CD4-positive, alpha-beta T cell (primary cell): ENCODE data around the gene GMFB. TPM values are rescaled to one million over a fixed set of nuclear protein-coding genes. Genes with fewer than 3 reads are reported as not detected.
A peak's percentile ranks its signal among the peaks of the same experiment; 100 is the strongest.

ENCODE experiments used
- ATAC-seq: fragments of 200-7000 bp; cut with Tn5 transposase; one replicate; pipeline ENCODE4 v1.10.0; 2022; ENCODE audit warnings: mild to moderate bottlenecking; ENCODE audit not compliant: poor library complexity
- CTCF ChIA-PET: fragments of 350-600 bp; sonication (Branson Sonifier 250); formaldehyde crosslinking; loops from one replicate; lab custom pipeline; 2021; ENCODE audit warnings: antibody characterized with exemption, inconsistent platforms; lab: Charles Lee
- POLR2A ChIA-PET: fragments of 350-600 bp; sonication (Branson Sonifier 250); formaldehyde crosslinking; loops from one replicate; lab custom pipeline; 2021; ENCODE audit warnings: antibody characterized with exemption, inconsistent platforms; lab: Charles Lee
- DNase-seq, 14 experiments: peaks; one replicate each; pipeline ENCODE4 v3.0.0-alpha.2; 2013 to 2020; ENCODE audit warnings: mixed read lengths in 2 of 14
- H3K27ac ChIP-seq, 2 donors: one replicate each; pipeline versions ENCODE4 v1.5.1 to v1.7.0; 2013; ENCODE audit warnings: low read length in 2 of 2, low read depth in 1 of 2, mild to moderate bottlenecking in 1 of 2
- H3K27me3 ChIP-seq, 2 experiments: 1 replicate in 1 of 2; 2 replicates in 1 of 2; pipeline versions ENCODE4 v1.6.1 to v1.7.0; 2013; ENCODE audit warnings: low read length in 2 of 2, control low read depth in 1 of 2, mild to moderate bottlenecking in 1 of 2, moderate library complexity in 1 of 2; ENCODE audit not compliant: insufficient read depth in 2 of 2, control insufficient read depth in 1 of 2
- H3K36me3 ChIP-seq: one replicate; pipeline ENCODE4 v1.6.1; 2013; ENCODE audit warnings: low read length, control low read depth; ENCODE audit not compliant: insufficient read depth
- H3K4me1 ChIP-seq: one replicate; pipeline ENCODE4 v1.6.1; 2013; ENCODE audit warnings: low read length, control low read depth; ENCODE audit not compliant: insufficient read depth
- H3K4me3 ChIP-seq: one replicate; pipeline ENCODE4 v1.5.1; 2013; ENCODE audit warnings: mild to moderate bottlenecking, low read length, moderate library complexity
- H3K9me3 ChIP-seq, 2 experiments: 1 replicate in 1 of 2; 2 replicates in 1 of 2; pipeline versions ENCODE4 v1.6.1 to v1.7.0; 2013; ENCODE audit warnings: low read length in 2 of 2, mild to moderate bottlenecking in 2 of 2, control low read depth in 1 of 2, moderate library complexity in 1 of 2; ENCODE audit not compliant: control insufficient read depth in 1 of 2, insufficient read depth in 1 of 2
- H3K27ac Mint-ChIP-seq: one replicate; pipeline ENCODE4 v1.8.0; 2020; ENCODE audit warnings: mixed read lengths
- H3K27me3 Mint-ChIP-seq: one replicate; pipeline ENCODE4 v1.8.0; 2021; ENCODE audit warnings: mixed read lengths
- H3K36me3 Mint-ChIP-seq: one replicate; pipeline ENCODE4 v1.8.0; 2021; ENCODE audit warnings: low read depth, mixed read lengths
- H3K4me1 Mint-ChIP-seq: one replicate; pipeline ENCODE4 v1.8.0; 2021; ENCODE audit warnings: low read depth, mixed read lengths
- H3K4me3 Mint-ChIP-seq: one replicate; pipeline ENCODE4 v1.8.0; 2020; ENCODE audit warnings: mild to moderate bottlenecking, mixed read lengths
- H3K9me3 Mint-ChIP-seq: one replicate; pipeline ENCODE4 v1.8.0; 2020; ENCODE audit warnings: mixed read lengths
- CTCF ChIP-seq: fragments of 200-600 bp; IDR thresholded peaks from one replicate; pipeline ENCODE4 v1.8.0; 2022; ENCODE audit warnings: antibody characterized with exemption, mild to moderate bottlenecking
- intact Hi-C, 2 experiments: fragments of 100-400 bp; cut with DNase I in 1 of 2; cut with micrococcal nuclease in 1 of 2; formaldehyde crosslinking; loops; one replicate each; pipeline versions ENCODE4 v1.15.1 to v1.9.0; 2023 to 2025; cut with DNase I, micrococcal nuclease
- total RNA-seq, 174 experiments: library from RNA in 2 of 174; stranded (reverse) in 2 of 174; gene quantifications; one replicate each; pipeline ENCODE4 v1.2.3 and lab custom pipeline; 2021 to 2026

GMFB gene
- total RNA-seq, 2 experiments from 2014 or later: 39.5 to 43.5 TPM

GRCh38 chr14:54512393-54512792 is 23.6 kb upstream of the GMFB start:
- ATAC-seq (no peak), DNase-seq (no peak)
- Histone ChIP-seq H3K27me3 (no peaks in the 10 kb centered on the region), H3K9me3 (peaks cover 4 to 6% of the 10 kb centered on the region in 2 experiments), H3K36me3 (peaks cover 2% of the 10 kb centered on the region), H3K27ac (no peak overlapping the region), H3K4me3 (no peak overlapping the region), H3K4me1 (peaks cover 31% of the 10 kb centered on the region)
- Mint-ChIP-seq H3K4me1 (peaks cover 70% of the 10 kb centered on the region), H3K4me3 (peak overlapping the region; percentile 96), H3K9me3 (peaks cover 4% of the 10 kb centered on the region), H3K36me3 (peaks cover 44% of the 10 kb centered on the region), H3K27me3 (no peaks in the 10 kb centered on the region), H3K27ac (peak overlapping the region; percentile 19)
- CTCF ChIA-PET: interaction anchor here (1.7 kb wide), 1 partner anchor 261 kb away, joined by 5 read pairs; no protein-coding TSS in a partner anchor
- intact Hi-C loops: loop anchor here in 1 of 2 experiments (5.0 to 10.0 kb wide), 2 partner anchors 50 to 542 kb away; partner anchors contain the start of gene MAPK1IP1L
- TF ChIP-seq CTCF: no peak
- POLR2A ChIA-PET: no interaction called here

- Mint-ChIP-seq H3K27ac (peak within 1 kb of the TSS; percentile 78), H3K4me3 (peak within 1 kb of the TSS; percentile 96), H3K36me3 (peaks cover 21% of the 10 kb centered on the region), H3K27me3 (peaks cover 4% of the 10 kb centered on the region), H3K4me1 (peaks cover 59% of the 10 kb centered on the region), H3K9me3 (no peaks in the 10 kb centered on the region)
- Histone ChIP-seq H3K4me1 (peaks cover 31% of the 10 kb centered on the region), H3K9me3 (no peaks in the 10 kb centered on the region), H3K36me3 (no peaks in the 10 kb centered on the region), H3K4me3 (peak within 1 kb of the TSS; percentile 79), H3K27ac (peak within 1 kb of the TSS; percentile 6 to 59), H3K27me3 (no peaks in the 10 kb centered on the region)
- intact Hi-C loops: loop anchor here (1.0 to 10.0 kb wide), 7 partner anchors 21 to 1355 kb away; partner anchors contain the start of genes CDKN3 (in 2 of the 2), DDHD1 (in 1 of the 2), FBXO34 (in 1 of the 2) and MAPK1IP1L (in 1 of the 2)
- peak; percentile 95 for ATAC-seq
- POLR2A ChIA-PET: interaction anchor here (0.6 to 4.0 kb wide), 11 partner anchors 15 to 517 kb away, joined by 3 to 56 read pairs (median 3); partner anchors contain the start of genes CDKN3, GCH1, GMFB and SAMD4A
- CTCF ChIA-PET: interaction anchor here (1.0 to 4.0 kb wide), 6 partner anchors 13 to 113 kb away, joined by 3 to 21 read pairs (median 4); partner anchors contain the start of genes CDKN3, GMFB and SAMD4A
- DNase-seq: peak; percentile 87 to 97 (median 94)
- TF ChIP-seq CTCF: peak; percentile 64
Measured at GRCh38 chr14:54509546-54510501, 21.0 kb upstream of the GMFB start, which contains the start of gene CGRRF1. CGRRF1 (plus strand) TSS chr14:54509906; CDS start chr14:54509960, 54 bp downstream.

GRCh38 chr14:54503486-54503885 is 14.7 kb upstream of the GMFB start:
- no peaks in the 10 kb centered on the region for H3K27me3 ChIP-seq
- ATAC-seq: no peak
- Mint-ChIP-seq H3K27me3 (peaks cover 28% of the 10 kb centered on the region), H3K27ac (no peak overlapping the region), H3K36me3 (no peaks in the 10 kb centered on the region), H3K4me3 (no peak overlapping the region), H3K9me3 (no peaks in the 10 kb centered on the region), H3K4me1 (no peaks in the 10 kb centered on the region)
- no peak overlapping the region for H3K4me3 ChIP-seq
- ChIA-PET CTCF (no interaction called here), POLR2A (interaction anchor here (0.6 kb wide), 2 partner anchors 14 to 114 kb away, joined by 3 to 4 read pairs; partner anchors contain the start of gene GMFB)
- no peaks in the 10 kb centered on the region for H3K36me3 ChIP-seq
- no peak for TF ChIP-seq CTCF
- no peak overlapping the region for H3K27ac ChIP-seq
- no peaks in the 10 kb centered on the region for H3K4me1 ChIP-seq
- H3K9me3 ChIP-seq: no peaks in the 10 kb centered on the region
- DNase-seq: peak in 1 of 14 experiments; percentile 18
- intact Hi-C loops: loop anchor here (10.0 kb wide), 2 partner anchors 109 to 1349 kb away; partner anchors contain the start of genes CDKN3 (in 1 of the 2) and DDHD1 (in 1 of the 2)
